Astrocyte (in vitro differentiated cells and primary cell): Measurements from ENCODE around the gene AMZ1. TPM values are rescaled to one million over a fixed set of nuclear protein-coding genes. Genes with fewer than 3 reads are reported as not detected.

Experiments used
- DNase-seq: peaks from one replicate; pipeline ENCODE4 v3.0.0-alpha.2; 2010; ENCODE audit warnings: low read depth
- FAIRE-seq: peaks from 2 replicates; lab custom pipeline; 2011; peaks lifted over from hg19 to GRCh38; lab: Jason Lieb, UNC
- H2AFZ ChIP-seq: 2 replicates; pipeline ENCODE4 v1.6.0; 2012; ENCODE audit warnings: low read depth, low read length, inconsistent platforms
- H3K27ac ChIP-seq: 2 replicates; pipeline ENCODE4 v1.5.1; 2011; ENCODE audit warnings: low read depth, low read length, inconsistent platforms
- H3K27me3 ChIP-seq: 2 replicates; pipeline ENCODE4 v1.6.0; 2011; ENCODE audit warnings: low read length, inconsistent platforms; ENCODE audit not compliant: insufficient read depth
- H3K36me3 ChIP-seq: 2 replicates; pipeline ENCODE4 v1.5.1; 2011; ENCODE audit warnings: low read length, inconsistent platforms; ENCODE audit not compliant: insufficient read depth
- H3K4me1 ChIP-seq: 2 replicates; pipeline ENCODE4 v1.5.1; 2011; ENCODE audit warnings: low read length, inconsistent platforms; ENCODE audit not compliant: insufficient read depth
- H3K4me2 ChIP-seq: 2 replicates; pipeline ENCODE4 v1.6.0; 2012; ENCODE audit warnings: low read length, inconsistent platforms
- H3K4me3 ChIP-seq: 2 replicates; pipeline ENCODE4 v1.5.1; 2011; ENCODE audit warnings: low read depth, mild to moderate bottlenecking, low read length, inconsistent platforms; ENCODE audit not compliant: insufficient read depth
- H3K79me2 ChIP-seq: 2 replicates; pipeline ENCODE4 v1.6.0; 2012; ENCODE audit warnings: mild to moderate bottlenecking, low read length, inconsistent platforms; ENCODE audit not compliant: insufficient read depth
- H3K9ac ChIP-seq: 2 replicates; pipeline ENCODE4 v1.6.0; 2012; ENCODE audit warnings: mild to moderate bottlenecking, low read length, inconsistent platforms
- H3K9me3 ChIP-seq: 2 replicates; pipeline ENCODE4 v1.5.1; 2012; ENCODE audit warnings: low read depth, mild to moderate bottlenecking, low read length, inconsistent platforms; ENCODE audit not compliant: insufficient read depth
- H4K20me1 ChIP-seq: 2 replicates; pipeline ENCODE4 v1.6.0; 2012; ENCODE audit warnings: low read length, inconsistent platforms; ENCODE audit not compliant: insufficient read depth
- H3K27ac Mint-ChIP-seq: one replicate; pipeline ENCODE4 v1.8.0; 2021; ENCODE audit warnings: mild to moderate bottlenecking, mixed read lengths; ENCODE audit not compliant: unreplicated experiment
- H3K27me3 Mint-ChIP-seq: one replicate; pipeline ENCODE4 v1.8.0; 2021; ENCODE audit warnings: low read depth, mixed read lengths; ENCODE audit not compliant: unreplicated experiment
- H3K36me3 Mint-ChIP-seq: one replicate; pipeline ENCODE4 v1.8.0; 2021; ENCODE audit warnings: low read depth, mixed read lengths; ENCODE audit not compliant: unreplicated experiment
- H3K4me1 Mint-ChIP-seq: one replicate; pipeline ENCODE4 v1.8.0; 2021; ENCODE audit warnings: low read depth, mixed read lengths; ENCODE audit not compliant: unreplicated experiment
- H3K4me3 Mint-ChIP-seq: one replicate; pipeline ENCODE4 v1.8.0; 2021; ENCODE audit warnings: mild to moderate bottlenecking, moderate library complexity, mixed read lengths; ENCODE audit not compliant: unreplicated experiment
- H3K9me3 Mint-ChIP-seq: one replicate; pipeline ENCODE4 v1.8.0; 2021; ENCODE audit warnings: mild to moderate bottlenecking, mixed read lengths; ENCODE audit not compliant: unreplicated experiment
- CTCF ChIP-seq: IDR thresholded peaks from 2 replicates; pipeline ENCODE4 v1.5.1; 2011; ENCODE audit warnings: low read depth, mild to moderate bottlenecking, inconsistent platforms, low read length, moderate library complexity; ENCODE audit not compliant: insufficient read depth
- EZH2 ChIP-seq: IDR thresholded peaks from 2 replicates; pipeline ENCODE4 v1.6.1; 2012; ENCODE audit warnings: mild to moderate bottlenecking, low read length, inconsistent platforms; ENCODE audit not compliant: insufficient read depth
- total RNA-seq: library from RNA; stranded (reverse); gene quantifications from 2 replicates; pipeline ENCODE4 v1.2.1, GENCODE V29; 2021

Gene AMZ1
- total RNA-seq, 1 donor from 2014 or later: 3.4 TPM

GRCh38 chr7:2640846-2641316, 47.1 kb upstream of the AMZ1 start:
- TF ChIP-seq CTCF: no peak
- H3K27me3 ChIP-seq: no peaks in the 10 kb centered on the region
- peaks cover 85% of the 10 kb centered on the region for H4K20me1 ChIP-seq
- H3K4me3 ChIP-seq: peak overlapping the region; percentile 10
- Mint-ChIP-seq H3K27me3 (no peaks in the 10 kb centered on the region), H3K9me3 (no peaks in the 10 kb centered on the region), H3K4me1 (peaks cover 22% of the 10 kb centered on the region), H3K36me3 (peaks cover 4% of the 10 kb centered on the region), H3K27ac (peak overlapping the region; percentile 62), H3K4me3 (no peak overlapping the region)
- no peak overlapping the region for H2AFZ ChIP-seq
- H3K36me3 ChIP-seq: no peaks in the 10 kb centered on the region
- peaks cover 97% of the 10 kb centered on the region for H3K79me2 ChIP-seq
- FAIRE-seq (no peak), DNase-seq (no peak)
- H3K4me1 ChIP-seq: peaks cover 81% of the 10 kb centered on the region
- H3K4me2 ChIP-seq: peak overlapping the region; percentile 70
- H3K9me3 ChIP-seq: peaks cover under 1% of the 10 kb centered on the region
- peak overlapping the region; percentile 89 for H3K27ac ChIP-seq
- peak overlapping the region; percentile 80 for H3K9ac ChIP-seq

GRCh38 chr7:2641406-2642393, 46.3 kb upstream of the AMZ1 start:
- DNase-seq (peak; percentile 97), FAIRE-seq (no peak)
- no peaks in the 10 kb centered on the region for H3K36me3 ChIP-seq
- H3K4me2 ChIP-seq: peak overlapping the region; percentile 70
- Mint-ChIP-seq H3K4me1 (peaks cover 15% of the 10 kb centered on the region), H3K27me3 (no peaks in the 10 kb centered on the region), H3K4me3 (peak overlapping the region; percentile 40), H3K36me3 (no peaks in the 10 kb centered on the region), H3K27ac (peak overlapping the region; percentile 93), H3K9me3 (no peaks in the 10 kb centered on the region)
- TF ChIP-seq CTCF (no peak), EZH2 (no peak)
- H3K9me3 ChIP-seq: no peaks in the 10 kb centered on the region
- no peak overlapping the region for H2AFZ ChIP-seq
- no peaks in the 10 kb centered on the region for H3K27me3 ChIP-seq
- peak overlapping the region; percentile 80 for H3K9ac ChIP-seq
- peaks cover 73% of the 10 kb centered on the region for H3K4me1 ChIP-seq
- peak overlapping the region; percentile 89 for H3K27ac ChIP-seq
- peaks cover 83% of the 10 kb centered on the region for H4K20me1 ChIP-seq
- H3K79me2 ChIP-seq: peaks cover 95% of the 10 kb centered on the region
- peak overlapping the region; percentile 10 for H3K4me3 ChIP-seq
